Hepatocyte (in vitro differentiated cells): Measurements from ENCODE around the gene FARP2. TPM values are rescaled to one million over a fixed set of nuclear protein-coding genes. Genes with fewer than 3 reads are reported as not detected.

Experiments used
- DNase-seq: peaks from one replicate; pipeline ENCODE4 v3.0.0-alpha.2; 2016; ENCODE audit warnings: low spot score
- H2AFZ ChIP-seq: fragments of 200-600 bp; sonication (generic); 2 replicates; pipeline ENCODE4 v1.6.0; 2016; ENCODE audit warnings: antibody characterized with exemption, mild to moderate bottlenecking
- H3K27ac ChIP-seq: fragments of 200-600 bp; sonication (generic); 2 replicates; pipeline ENCODE4 v1.5.1; 2016; ENCODE audit warnings: mild to moderate bottlenecking
- H3K27me3 ChIP-seq: fragments of 200-600 bp; sonication (generic); 2 replicates; pipeline ENCODE4 v1.6.1; 2016
- H3K36me3 ChIP-seq: fragments of 200-600 bp; sonication (generic); replicated peaks from 2 replicates; pipeline ENCODE4 v1.5.1; 2016; ENCODE audit warnings: low read depth; ENCODE audit not compliant: insufficient read depth
- H3K4me1 ChIP-seq: fragments of 200-600 bp; sonication (generic); 2 replicates; pipeline ENCODE4 v1.5.1; 2016; ENCODE audit warnings: mild to moderate bottlenecking, moderate library complexity; ENCODE audit not compliant: insufficient read depth
- H3K4me2 ChIP-seq: fragments of 200-600 bp; sonication (generic); 2 replicates; pipeline ENCODE4 v1.6.0; 2016
- H3K4me3 ChIP-seq: fragments of 200-600 bp; sonication (generic); 2 replicates; pipeline ENCODE4 v1.5.1; 2016; ENCODE audit warnings: mild to moderate bottlenecking
- H3K79me2 ChIP-seq: fragments of 200-600 bp; sonication (generic); 2 replicates; pipeline ENCODE4 v1.6.0; 2017; ENCODE audit warnings: mild to moderate bottlenecking
- H3K9me2 ChIP-seq: fragments of 200-600 bp; sonication (generic); replicated peaks from 2 replicates; pipeline ENCODE4 v1.6.0; 2017; ENCODE audit warnings: mild to moderate bottlenecking; ENCODE audit not compliant: insufficient read depth
- H3K9me3 ChIP-seq: fragments of 200-600 bp; sonication (generic); 2 replicates; pipeline ENCODE4 v1.5.1; 2016; ENCODE audit warnings: low read depth, mild to moderate bottlenecking
- H4K20me1 ChIP-seq: fragments of 200-600 bp; sonication (generic); 2 replicates; pipeline ENCODE4 v1.6.0; 2016; ENCODE audit warnings: mild to moderate bottlenecking; ENCODE audit not compliant: insufficient read depth, poor library complexity, severe bottlenecking
- EZH2 ChIP-seq: fragments of 200-600 bp; sonication (generic); IDR thresholded peaks from 2 replicates; pipeline ENCODE4 v1.6.1; 2016; ENCODE audit warnings: antibody characterized with exemption, mild to moderate bottlenecking, borderline replicate concordance
- EZH2phosphoT487 ChIP-seq: fragments of 200-600 bp; sonication (generic); IDR thresholded peaks from one replicate; pipeline ENCODE4 v1.6.1; 2018; ENCODE audit warnings: antibody characterized with exemption, mild to moderate bottlenecking, low read depth, moderate library complexity; ENCODE audit not compliant: unreplicated experiment, severe bottlenecking
- WGBS: methylation state at CpG from one replicate; pipeline ENCODE4 v1.1.6; 2016; ENCODE audit warnings: low lambda C conversion rate; ENCODE audit errors: missing lambda C conversion rate; 5-methylcytosine and 5-hydroxymethylcytosine counted together
- polyA plus RNA-seq: library from polyadenylated mRNA; unstranded; fragments of >200 nt; fragmentation: Nextera tagmentation; extraction: Ambion mirVana; gene quantifications from 2 replicates; pipeline ENCODE4 v1.2.1, GENCODE V29; 2016
- total RNA-seq: library from RNA; depleted of rRNA; stranded (reverse); fragments of >200 nt; gene quantifications from 2 replicates; pipeline ENCODE4 v1.2.3, GENCODE V29; 2014
- TF ChIP-seq, protein P1 (sequence below): fragments of 200-600 bp; sonication (generic); IDR thresholded peaks from 2 replicates; pipeline ENCODE4 v1.5.1; 2016; ENCODE audit warnings: antibody characterized with exemption, mild to moderate bottlenecking; ENCODE audit not compliant: poor library complexity

Gene FARP2
- total and polyA plus RNA-seq, 2 experiments from 2014 or later: 29.1 to 29.6 TPM

- H3K79me2 ChIP-seq: peaks cover 40% of the 10 kb centered on the region
- peaks cover 8% of the 10 kb centered on the region for H4K20me1 ChIP-seq
- H3K4me2 ChIP-seq: no peak overlapping the region
- H3K4me3 ChIP-seq: no peak overlapping the region
- H3K36me3 ChIP-seq: no peaks in the 10 kb centered on the region
- no peaks in the 10 kb centered on the region for H3K9me3 ChIP-seq
- H3K9me2 ChIP-seq: no peaks in the 10 kb centered on the region
- H3K27me3 ChIP-seq: no peaks in the 10 kb centered on the region
- DNase-seq: no peak
- no peak overlapping the region for H2AFZ ChIP-seq
- no peaks in the 10 kb centered on the region for H3K4me1 ChIP-seq
- H3K27ac ChIP-seq: no peak overlapping the region
- 96% methylated on average over 10 of the region's 10 CpGs for WGBS
- TF ChIP-seq, protein P1, sequence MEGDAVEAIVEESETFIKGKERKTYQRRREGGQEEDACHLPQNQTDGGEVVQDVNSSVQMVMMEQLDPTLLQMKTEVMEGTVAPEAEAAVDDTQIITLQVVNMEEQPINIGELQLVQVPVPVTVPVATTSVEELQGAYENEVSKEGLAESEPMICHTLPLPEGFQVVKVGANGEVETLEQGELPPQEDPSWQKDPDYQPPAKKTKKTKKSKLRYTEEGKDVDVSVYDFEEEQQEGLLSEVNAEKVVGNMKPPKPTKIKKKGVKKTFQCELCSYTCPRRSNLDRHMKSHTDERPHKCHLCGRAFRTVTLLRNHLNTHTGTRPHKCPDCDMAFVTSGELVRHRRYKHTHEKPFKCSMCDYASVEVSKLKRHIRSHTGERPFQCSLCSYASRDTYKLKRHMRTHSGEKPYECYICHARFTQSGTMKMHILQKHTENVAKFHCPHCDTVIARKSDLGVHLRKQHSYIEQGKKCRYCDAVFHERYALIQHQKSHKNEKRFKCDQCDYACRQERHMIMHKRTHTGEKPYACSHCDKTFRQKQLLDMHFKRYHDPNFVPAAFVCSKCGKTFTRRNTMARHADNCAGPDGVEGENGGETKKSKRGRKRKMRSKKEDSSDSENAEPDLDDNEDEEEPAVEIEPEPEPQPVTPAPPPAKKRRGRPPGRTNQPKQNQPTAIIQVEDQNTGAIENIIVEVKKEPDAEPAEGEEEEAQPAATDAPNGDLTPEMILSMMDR: no peak
- no peak for TF ChIP-seq EZH2phosphoT487
- TF ChIP-seq EZH2: no peak
These were observed 143.9 kb downstream of the FARP2 start for GRCh38 chr2:241500016-241500415.

DNA sequence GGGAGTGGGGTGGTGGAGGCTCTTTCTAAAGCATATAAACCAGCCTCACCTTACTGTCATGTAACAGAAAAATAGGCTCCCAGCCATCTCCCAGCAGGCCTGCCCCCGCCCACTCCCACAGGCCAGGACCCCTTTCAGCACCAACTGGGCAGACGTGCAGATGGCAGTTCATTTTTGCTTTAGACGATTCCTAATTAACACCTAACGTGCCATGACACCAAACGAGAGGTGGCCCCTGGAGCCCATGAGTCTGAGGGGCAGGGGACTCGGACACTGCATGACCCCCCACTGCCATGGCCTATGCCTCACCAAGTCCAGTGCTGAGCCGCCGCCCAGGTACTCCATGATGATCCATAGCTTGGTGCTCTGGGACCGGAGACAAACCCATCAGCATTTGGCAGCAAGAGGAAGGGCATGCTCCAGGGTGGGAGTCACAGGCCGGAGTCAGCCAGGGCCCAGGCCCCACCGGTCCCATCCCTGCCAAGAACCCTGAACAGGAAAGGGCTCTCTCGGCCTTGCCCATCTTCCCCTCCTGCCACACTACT is 144.4 kb downstream of the FARP2 start:
- Histone ChIP-seq H3K27ac (no peak overlapping the region), H3K4me1 (no peaks in the 10 kb centered on the region), H3K9me2 (no peaks in the 10 kb centered on the region), H3K4me3 (no peak overlapping the region), H3K79me2 (peaks cover 45% of the 10 kb centered on the region), H3K36me3 (no peaks in the 10 kb centered on the region), H2AFZ (no peak overlapping the region), H3K27me3 (no peaks in the 10 kb centered on the region), H3K9me3 (no peaks in the 10 kb centered on the region), H3K4me2 (no peak overlapping the region), H4K20me1 (peaks cover 13% of the 10 kb centered on the region)
- 94% methylated on average over 12 of the region's 12 CpGs for WGBS
- DNase-seq: no peak
- TF ChIP-seq EZH2phosphoT487 (no peak), EZH2 (no peak)
- TF ChIP-seq, protein P1: no peak

DNA sequence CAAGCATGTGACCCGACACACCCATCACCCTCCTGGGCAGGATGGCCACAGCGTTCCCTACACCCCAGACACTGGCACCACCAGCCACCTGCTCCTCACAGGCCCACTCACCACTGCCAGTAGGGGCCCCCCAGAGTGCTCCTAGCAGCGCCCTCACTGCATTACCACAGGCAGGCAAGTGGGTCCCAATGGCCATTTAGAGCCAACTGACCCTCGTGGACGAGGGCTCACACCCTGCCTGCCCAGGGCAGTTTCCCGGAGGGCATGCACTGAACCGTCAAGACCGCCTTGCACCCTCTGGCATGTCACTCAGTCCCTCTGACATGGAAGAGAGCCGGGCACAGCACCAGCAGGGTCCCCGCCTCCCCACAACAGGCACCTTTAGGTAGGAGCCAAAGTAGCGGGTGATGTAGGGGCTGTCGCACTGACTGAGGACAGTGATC is 145.0 kb downstream of the FARP2 start:
- no peaks in the 10 kb centered on the region for H3K4me1 ChIP-seq
- no peaks in the 10 kb centered on the region for H3K9me3 ChIP-seq
- H3K4me3 ChIP-seq: no peak overlapping the region
- H4K20me1 ChIP-seq: peaks cover 20% of the 10 kb centered on the region
- DNase-seq: no peak
- peaks cover 52% of the 10 kb centered on the region for H3K79me2 ChIP-seq
- WGBS: 98% methylated on average over 12 of the region's 12 CpGs
- no peak overlapping the region for H3K27ac ChIP-seq
- no peaks in the 10 kb centered on the region for H3K9me2 ChIP-seq
- H3K4me2 ChIP-seq: no peak overlapping the region
- H2AFZ ChIP-seq: no peak overlapping the region
- H3K27me3 ChIP-seq: no peaks in the 10 kb centered on the region
- H3K36me3 ChIP-seq: no peaks in the 10 kb centered on the region
- TF ChIP-seq EZH2: no peak
- TF ChIP-seq EZH2phosphoT487: no peak
- TF ChIP-seq, protein P1: no peak
